Astrocyte of the hippocampus (primary cell): ENCODE data around the gene CYP46A1.

Experiments
- DNase-seq: peaks from one replicate; pipeline ENCODE4 v3.0.0; 2011; ENCODE audit warnings: low read depth, low spot score

The CYP46A1 gene

GRCh38 chr14:99687284-99688209 lies 3.4 kb downstream of the CYP46A1 start:
- no peak for DNase-seq

GRCh38 chr14:99688210-99688581 lies 4.1 kb downstream of the CYP46A1 start:
- DNase-seq = no peak

- DNase-seq = no peak
Measured at GRCh38 chr14:99688629-99689028, 4.5 kb downstream of the CYP46A1 start.

GRCh38 chr14:99689266-99690236 lies 5.5 kb downstream of the CYP46A1 start:
- DNase-seq = no peak

GRCh38 chr14:99690636-99691035 lies 6.5 kb downstream of the CYP46A1 start:
- DNase-seq = no peak

GRCh38 chr14:99691111-99691885 lies 7.2 kb downstream of the CYP46A1 start:
- DNase-seq = no peak

GRCh38 chr14:99693918-99694317 lies 9.8 kb downstream of the CYP46A1 start:
- no peak for DNase-seq

- no peak for DNase-seq
Measured at GRCh38 chr14:99696929-99697328, 12.8 kb downstream of the CYP46A1 start.

GRCh38 chr14:99698236-99698635 lies 14.1 kb downstream of the CYP46A1 start:
- no peak for DNase-seq

GRCh38 chr14:99698642-99699041 lies 14.5 kb downstream of the CYP46A1 start:
- no peak for DNase-seq

- no peak for DNase-seq
Measured at GRCh38 chr14:99699085-99699760, 15.1 kb downstream of the CYP46A1 start.

GRCh38 chr14:99699861-99700260 lies 15.8 kb downstream of the CYP46A1 start:
- DNase-seq = no peak

GRCh38 chr14:99700379-99700778 lies 16.3 kb downstream of the CYP46A1 start:
- no peak for DNase-seq

GRCh38 chr14:99701260-99701659 lies 17.2 kb downstream of the CYP46A1 start:
- no peak for DNase-seq

GRCh38 chr14:99702115-99702514 lies 18.0 kb downstream of the CYP46A1 start:
- DNase-seq = no peak

- no peak for DNase-seq
Measured at GRCh38 chr14:99703381-99703780, 19.3 kb downstream of the CYP46A1 start.

- DNase-seq = no peak
Measured at GRCh38 chr14:99704037-99704436, 19.9 kb downstream of the CYP46A1 start.

GRCh38 chr14:99706107-99706900 lies 22.2 kb downstream of the CYP46A1 start:
- DNase-seq = no peak

- DNase-seq = no peak
Measured at GRCh38 chr14:99707420-99707819, 23.3 kb downstream of the CYP46A1 start.

GRCh38 chr14:99707921-99708320 lies 23.8 kb downstream of the CYP46A1 start:
- DNase-seq = no peak
